NT2/D1 (cell line): Measurements from ENCODE around the gene CNN3.

Experiments used
- DNase-seq: peaks from one replicate; pipeline ENCODE4 v3.0.0-alpha.2; 2011; ENCODE audit warnings: low read depth, low spot score
- H3K27me3 ChIP-seq: 2 replicates; pipeline ENCODE4 v1.6.0; 2011; ENCODE audit warnings: mild to moderate bottlenecking; ENCODE audit not compliant: insufficient read length, insufficient read depth
- H3K36me3 ChIP-seq: 2 replicates; pipeline ENCODE4 v1.6.1; 2011; ENCODE audit warnings: mild to moderate bottlenecking, low read length, mixed read lengths; ENCODE audit not compliant: insufficient read depth, insufficient read length
- H3K4me1 ChIP-seq: 2 replicates; pipeline ENCODE4 v1.5.1; 2011; ENCODE audit not compliant: insufficient read depth, insufficient read length
- H3K4me3 ChIP-seq: 2 replicates; pipeline ENCODE4 v1.5.1; 2011; ENCODE audit warnings: low read depth; ENCODE audit not compliant: insufficient read length
- H3K9ac ChIP-seq: 2 replicates; pipeline ENCODE4 v1.6.0; 2011; ENCODE audit warnings: low read depth; ENCODE audit not compliant: insufficient read length
- H3K9me3 ChIP-seq: 2 replicates; pipeline ENCODE4 v1.5.1; 2011; ENCODE audit warnings: mild to moderate bottlenecking, low read length; ENCODE audit not compliant: insufficient read depth
- SUZ12 ChIP-seq: IDR thresholded peaks from 2 replicates; pipeline ENCODE4 v1.6.1; 2011; ENCODE audit not compliant: insufficient read length, insufficient read depth; ENCODE audit errors: extremely low read depth
- YY1 ChIP-seq: IDR thresholded peaks from 2 replicates; pipeline ENCODE4 v1.6.1; 2011; ENCODE audit not compliant: insufficient read length, insufficient read depth
- ZNF274 ChIP-seq: IDR thresholded peaks from 2 replicates; pipeline ENCODE4 v1.6.1; 2011; ENCODE audit warnings: mild to moderate bottlenecking, low read depth, low read length

The CNN3 gene

DNA sequence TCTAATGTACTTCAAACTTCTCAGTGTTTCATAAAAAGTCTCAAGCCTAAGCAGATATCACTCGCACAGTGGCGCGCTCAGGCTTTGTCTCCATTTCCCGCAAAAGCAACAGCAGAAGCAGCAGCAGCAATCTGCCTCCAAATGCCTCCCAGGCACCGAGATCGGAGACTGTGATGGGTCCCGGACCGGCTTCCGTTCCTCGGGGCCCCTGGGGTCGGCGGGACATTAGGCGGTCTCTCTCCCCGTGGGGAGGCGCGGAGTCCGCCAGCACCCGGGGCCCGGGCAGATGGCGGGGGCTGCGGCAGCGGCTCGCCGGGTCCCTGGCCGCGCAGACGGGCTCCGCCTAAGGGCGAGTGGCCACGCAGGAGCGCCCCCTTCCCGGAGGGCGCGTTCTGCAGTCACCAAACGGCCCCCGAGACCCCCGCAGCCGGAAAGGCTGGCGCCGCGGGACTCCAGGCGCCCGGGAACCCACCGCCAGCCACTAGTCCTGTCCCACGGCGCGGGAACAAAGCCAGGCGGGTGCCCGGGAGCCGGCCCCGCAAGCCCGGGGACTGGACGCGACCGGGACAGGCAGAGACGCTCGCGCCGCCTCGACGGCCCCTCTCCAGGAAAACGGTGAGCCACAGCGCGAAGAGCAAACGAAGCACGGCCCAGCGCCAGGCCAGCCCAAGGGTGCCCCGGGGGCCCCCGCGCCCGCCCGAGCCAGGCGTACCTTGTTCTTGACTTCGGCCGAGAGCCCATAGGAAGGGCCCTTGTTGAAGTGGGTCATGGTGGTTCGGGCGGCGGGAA, 590 bp downstream of the CNN3 start:
- H3K27me3 ChIP-seq: no peaks in the 10 kb centered on the region
- no peak for DNase-seq
- H3K9ac ChIP-seq: peak overlapping the region; percentile 98
- H3K4me3 ChIP-seq: peak overlapping the region; percentile 89
- TF ChIP-seq ZNF274 (no peak), SUZ12 (no peak), YY1 (no peak)
- H3K4me1 ChIP-seq: peaks cover 6% of the 10 kb centered on the region
- no peaks in the 10 kb centered on the region for H3K9me3 ChIP-seq
- peaks cover 39% of the 10 kb centered on the region for H3K36me3 ChIP-seq

DNA sequence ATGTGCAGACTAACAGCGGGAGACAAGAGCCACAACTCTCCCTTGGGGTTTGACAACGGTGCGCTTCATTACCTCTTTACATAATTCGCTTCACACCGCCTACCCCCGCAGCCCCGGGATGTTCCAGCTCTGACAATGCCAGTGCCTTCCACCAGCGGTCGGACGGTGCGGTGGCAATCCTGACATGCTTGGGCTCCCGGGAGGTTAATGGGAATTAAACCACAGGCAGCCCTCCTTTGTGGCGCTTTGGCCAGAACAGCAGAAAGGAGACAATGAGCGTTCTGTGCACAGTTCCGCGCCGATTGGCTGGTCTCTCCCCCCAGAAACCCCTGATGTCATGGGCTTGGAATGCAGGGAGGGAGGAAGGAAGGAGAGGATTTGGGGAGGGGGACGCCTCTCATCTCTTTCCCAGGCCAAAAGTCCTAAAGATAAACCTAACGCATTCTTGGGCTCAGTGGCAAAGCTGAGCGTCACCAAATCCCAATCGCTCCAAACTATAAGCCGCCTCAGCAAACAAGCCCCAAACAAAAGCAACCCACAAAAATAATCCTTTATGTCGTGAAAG, 1.3 kb downstream of the CNN3 start:
- H3K9me3 ChIP-seq: no peaks in the 10 kb centered on the region
- peaks cover 6% of the 10 kb centered on the region for H3K4me1 ChIP-seq
- H3K9ac ChIP-seq: peak overlapping the region; percentile 98
- no peaks in the 10 kb centered on the region for H3K27me3 ChIP-seq
- H3K36me3 ChIP-seq: peaks cover 43% of the 10 kb centered on the region
- TF ChIP-seq ZNF274 (no peak), YY1 (no peak), SUZ12 (no peak)
- peak; percentile 98 for DNase-seq
- H3K4me3 ChIP-seq: peak overlapping the region; percentile 89

DNA sequence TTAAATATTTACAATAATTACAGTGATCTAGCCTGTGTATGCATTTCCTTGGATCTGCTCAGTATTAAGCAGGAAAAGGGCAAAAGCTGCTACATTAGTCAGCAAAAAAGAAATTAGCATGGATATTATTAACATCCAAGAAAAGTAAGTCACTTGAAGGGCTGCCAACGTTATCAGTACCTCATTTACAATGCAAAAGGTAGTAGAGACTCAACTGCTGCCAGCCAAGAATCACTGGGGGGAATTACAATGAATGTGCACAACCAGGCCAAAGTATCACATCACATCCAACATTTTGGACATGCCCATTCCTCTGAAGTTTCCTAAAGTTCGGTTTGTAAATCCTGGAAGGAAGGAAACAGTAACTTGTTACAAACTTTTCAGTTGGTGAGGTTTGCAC, 1.9 kb downstream of the CNN3 start:
- H3K4me3 ChIP-seq: peak overlapping the region; percentile 89

DNA sequence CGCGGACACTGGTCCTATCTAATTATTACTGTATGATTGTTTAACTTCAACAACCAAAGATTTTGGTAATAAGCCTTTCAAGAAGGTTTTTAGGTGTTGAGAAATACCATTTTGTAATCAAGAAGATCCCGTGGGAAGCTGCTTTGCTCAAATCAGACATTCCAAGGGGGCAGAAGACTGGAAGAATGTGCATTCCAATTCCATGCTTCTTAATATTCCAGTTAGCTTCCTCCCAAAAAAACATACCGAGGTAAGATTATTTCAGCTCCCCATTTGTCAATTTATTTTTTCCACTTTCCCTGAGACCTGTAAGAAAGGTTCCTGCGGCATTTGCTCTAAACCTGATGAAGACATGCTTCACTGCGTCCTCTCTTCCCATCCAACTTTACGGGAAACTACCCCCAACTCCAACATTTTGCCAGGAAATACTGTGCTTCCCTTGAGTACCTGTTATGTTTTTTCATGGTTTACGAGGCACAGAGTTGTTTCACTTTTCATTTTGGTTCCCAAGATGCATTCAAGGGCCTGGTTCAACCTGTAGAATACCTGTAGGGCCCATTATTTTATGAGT, 4.1 kb downstream of the CNN3 start:
- peaks cover 12% of the 10 kb centered on the region for H3K4me1 ChIP-seq
- H3K9ac ChIP-seq: no peak overlapping the region
- H3K9me3 ChIP-seq: no peaks in the 10 kb centered on the region
- no peak for DNase-seq
- H3K36me3 ChIP-seq: peaks cover 51% of the 10 kb centered on the region
- TF ChIP-seq SUZ12: no peak
- no peak for TF ChIP-seq ZNF274
- no peak for TF ChIP-seq YY1
- no peaks in the 10 kb centered on the region for H3K27me3 ChIP-seq
- no peak overlapping the region for H3K4me3 ChIP-seq

More for the DNA sequence above, 1.9 kb downstream of the CNN3 start:
- no peak for TF ChIP-seq ZNF274
- peaks cover 8% of the 10 kb centered on the region for H3K4me1 ChIP-seq
- peaks cover 45% of the 10 kb centered on the region for H3K36me3 ChIP-seq
- no peak for DNase-seq
- peak overlapping the region; percentile 98 for H3K9ac ChIP-seq
- no peaks in the 10 kb centered on the region for H3K27me3 ChIP-seq
- H3K9me3 ChIP-seq: no peaks in the 10 kb centered on the region

DNA sequence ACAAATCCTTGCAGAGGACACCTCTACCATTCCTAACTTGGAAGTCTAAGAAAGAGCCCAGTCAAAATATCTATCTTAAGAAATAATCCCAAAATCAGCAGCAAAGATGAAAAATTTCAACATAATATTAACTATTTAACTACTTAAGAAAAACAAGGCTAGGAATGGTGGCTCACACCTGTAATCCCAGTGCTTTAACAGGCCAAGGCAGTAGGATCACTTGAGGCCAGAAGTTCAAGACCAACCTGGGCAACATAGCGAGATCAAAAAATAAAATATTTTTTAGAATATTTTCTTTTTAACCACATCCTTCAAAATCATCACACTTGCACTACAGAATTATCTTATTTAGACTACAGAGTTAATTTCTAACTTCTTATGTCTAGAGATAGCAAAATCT, 4.9 kb downstream of the CNN3 start:
- H3K36me3 ChIP-seq: peaks cover 55% of the 10 kb centered on the region
- no peaks in the 10 kb centered on the region for H3K9me3 ChIP-seq
- no peak overlapping the region for H3K4me3 ChIP-seq
- H3K9ac ChIP-seq: no peak overlapping the region
- H3K27me3 ChIP-seq: no peaks in the 10 kb centered on the region
- peaks cover 12% of the 10 kb centered on the region for H3K4me1 ChIP-seq
- no peak for DNase-seq
- TF ChIP-seq SUZ12: no peak
- TF ChIP-seq ZNF274: no peak
- no peak for TF ChIP-seq YY1

DNA sequence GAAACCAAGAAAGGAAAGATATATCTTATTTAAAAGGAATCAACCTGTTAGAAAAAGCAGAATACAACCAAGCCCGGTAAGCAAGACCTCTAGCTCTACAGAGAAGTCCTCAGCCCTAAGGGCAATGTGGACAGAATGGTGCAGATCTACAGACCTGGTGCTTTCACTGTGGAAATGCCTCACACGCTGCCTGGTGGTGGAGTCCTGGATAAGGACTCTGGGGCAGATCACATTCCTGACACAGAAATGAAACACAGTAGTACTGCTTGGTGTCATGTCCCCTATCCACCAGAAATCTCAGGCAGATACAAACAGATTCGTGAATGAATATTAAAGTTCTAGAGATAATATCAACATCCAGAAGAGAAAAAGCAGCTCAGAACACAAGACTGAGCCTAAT, 6.8 kb downstream of the CNN3 start:
- H3K9ac ChIP-seq: no peak overlapping the region
- H3K4me3 ChIP-seq: no peak overlapping the region
- TF ChIP-seq YY1 (no peak), SUZ12 (no peak), ZNF274 (no peak)
- no peaks in the 10 kb centered on the region for H3K27me3 ChIP-seq
- peaks cover 12% of the 10 kb centered on the region for H3K4me1 ChIP-seq
- H3K9me3 ChIP-seq: no peaks in the 10 kb centered on the region
- DNase-seq: no peak
- H3K36me3 ChIP-seq: peaks cover 68% of the 10 kb centered on the region

DNA sequence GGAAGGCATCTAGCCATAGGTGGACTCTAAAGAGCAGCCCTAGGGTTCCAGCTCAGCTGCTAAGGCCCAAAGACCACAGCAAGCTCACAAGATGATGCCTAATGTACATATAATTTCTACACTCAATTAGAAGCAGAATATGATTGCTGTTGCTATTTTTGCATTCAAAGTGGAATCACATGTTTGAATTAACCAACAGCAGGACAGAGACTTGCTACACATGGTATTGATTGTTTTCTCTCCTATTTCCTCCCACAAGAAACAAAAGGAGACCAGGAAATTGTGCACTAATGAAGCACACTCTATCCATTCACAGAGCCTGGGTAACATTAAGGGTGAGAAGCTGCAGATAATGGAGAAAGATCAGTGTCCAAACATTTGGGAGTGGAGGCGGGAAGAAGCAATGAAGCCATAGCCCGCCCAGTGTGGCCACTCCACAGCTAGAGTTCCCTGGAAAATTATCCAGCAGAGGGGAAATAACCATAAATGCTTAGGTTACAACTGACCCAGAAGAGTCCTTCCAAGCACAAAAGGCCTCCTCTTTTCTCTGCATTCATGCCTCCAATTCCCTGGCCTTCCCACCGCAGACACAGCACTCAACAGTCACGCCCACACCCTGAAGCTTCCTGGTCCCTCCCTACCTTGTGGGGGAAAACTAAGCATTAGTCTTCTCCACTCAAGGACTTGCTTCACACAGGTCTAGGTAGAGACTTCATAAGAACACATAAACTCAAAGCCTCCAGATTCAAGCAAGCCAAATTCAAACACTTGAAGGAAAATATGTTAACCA, 7.5 kb downstream of the CNN3 start:
- no peak for TF ChIP-seq YY1
- TF ChIP-seq ZNF274: no peak
- TF ChIP-seq SUZ12: no peak
- Histone ChIP-seq H3K36me3 (peaks cover 65% of the 10 kb centered on the region), H3K27me3 (no peaks in the 10 kb centered on the region), H3K9ac (no peak overlapping the region), H3K9me3 (no peaks in the 10 kb centered on the region), H3K4me3 (no peak overlapping the region), H3K4me1 (peaks cover 12% of the 10 kb centered on the region)
- no peak for DNase-seq
